Astrocyte of the cerebellum (primary cell): Measurements from ENCODE around the gene SMCHD1.

ENCODE experiments used
- DNase-seq: peaks from one replicate; pipeline ENCODE4 v3.0.0-alpha.2; 2011; ENCODE audit warnings: low read depth
- H3K4me3 ChIP-seq: 2 replicates; pipeline ENCODE4 v1.5.1; 2011; ENCODE audit warnings: mild to moderate bottlenecking, low read depth, low read length, moderate library complexity
- in situ Hi-C: cut with HindIII; loops from 2 replicates; pipeline ENCODE4 v1.10.0; 2017; ENCODE audit warnings: low sequenced_read_pairs
- TF ChIP-seq, protein P1 (sequence below): IDR thresholded peaks from 2 replicates; pipeline ENCODE4 v1.5.1; 2012; ENCODE audit warnings: low read length, low read depth, moderate library complexity, mild to moderate bottlenecking; ENCODE audit errors: missing control alignments

Gene SMCHD1

DNA sequence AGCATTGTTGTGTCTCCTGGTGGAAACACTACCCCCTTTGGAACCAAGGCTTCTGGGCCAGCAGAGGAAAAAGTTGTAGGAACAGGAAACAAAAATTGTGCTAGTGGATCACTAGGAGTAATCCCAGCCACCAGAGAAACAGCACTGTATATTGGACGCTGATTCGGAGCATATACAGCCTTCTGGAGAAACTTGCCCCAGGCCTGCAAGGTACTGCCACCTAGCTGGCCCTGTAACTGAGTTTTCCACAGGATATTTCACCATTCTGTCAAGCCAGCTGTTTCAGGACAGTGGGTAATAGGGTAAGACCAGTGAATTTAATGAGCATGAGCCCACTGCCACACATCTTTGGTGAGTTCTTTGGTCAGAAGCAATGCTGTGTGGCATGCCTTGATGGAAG is 166.2 kb downstream of the SMCHD1 start:
- in situ Hi-C loops, result no loop called here

DNA sequence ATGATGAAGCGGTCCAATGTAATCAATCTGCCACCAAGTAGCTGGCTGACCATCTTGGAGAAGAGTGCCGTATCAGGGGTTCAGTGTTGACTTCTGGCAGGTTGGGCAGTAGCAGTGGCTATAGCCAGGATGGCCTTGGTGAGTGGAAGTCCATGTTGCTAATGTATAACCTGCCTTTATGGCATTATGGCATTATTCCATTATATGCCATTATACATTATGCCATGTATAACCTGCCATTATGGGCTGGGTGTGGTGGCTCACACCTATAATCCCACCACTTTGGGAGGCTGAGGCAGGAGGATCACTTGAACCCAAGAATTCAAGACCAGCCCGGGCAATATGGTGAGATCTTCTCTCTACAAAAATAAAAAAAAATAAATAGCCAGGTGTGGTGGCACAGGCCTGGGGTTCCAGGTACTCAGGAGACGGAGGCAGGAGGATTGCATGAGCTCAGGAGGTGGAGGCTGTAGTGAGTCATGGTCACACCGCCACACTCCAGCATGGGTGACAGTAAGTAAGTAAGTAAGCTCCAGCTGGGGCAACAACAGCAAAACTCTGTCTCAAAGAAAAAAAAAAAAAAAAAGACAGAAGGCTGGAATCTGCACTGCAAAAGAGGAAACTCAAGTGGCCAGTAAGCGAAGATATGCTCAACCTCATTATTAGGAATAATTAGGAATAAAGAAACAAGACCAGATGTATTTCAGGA is 166.8 kb downstream of the SMCHD1 start:
- no peak for DNase-seq
- no peak overlapping the region for H3K4me3 ChIP-seq
- TF ChIP-seq, protein P1, sequence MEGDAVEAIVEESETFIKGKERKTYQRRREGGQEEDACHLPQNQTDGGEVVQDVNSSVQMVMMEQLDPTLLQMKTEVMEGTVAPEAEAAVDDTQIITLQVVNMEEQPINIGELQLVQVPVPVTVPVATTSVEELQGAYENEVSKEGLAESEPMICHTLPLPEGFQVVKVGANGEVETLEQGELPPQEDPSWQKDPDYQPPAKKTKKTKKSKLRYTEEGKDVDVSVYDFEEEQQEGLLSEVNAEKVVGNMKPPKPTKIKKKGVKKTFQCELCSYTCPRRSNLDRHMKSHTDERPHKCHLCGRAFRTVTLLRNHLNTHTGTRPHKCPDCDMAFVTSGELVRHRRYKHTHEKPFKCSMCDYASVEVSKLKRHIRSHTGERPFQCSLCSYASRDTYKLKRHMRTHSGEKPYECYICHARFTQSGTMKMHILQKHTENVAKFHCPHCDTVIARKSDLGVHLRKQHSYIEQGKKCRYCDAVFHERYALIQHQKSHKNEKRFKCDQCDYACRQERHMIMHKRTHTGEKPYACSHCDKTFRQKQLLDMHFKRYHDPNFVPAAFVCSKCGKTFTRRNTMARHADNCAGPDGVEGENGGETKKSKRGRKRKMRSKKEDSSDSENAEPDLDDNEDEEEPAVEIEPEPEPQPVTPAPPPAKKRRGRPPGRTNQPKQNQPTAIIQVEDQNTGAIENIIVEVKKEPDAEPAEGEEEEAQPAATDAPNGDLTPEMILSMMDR, result no peak
- in situ Hi-C loops, result no loop called here

More for the DNA sequence above, 166.2 kb downstream of the SMCHD1 start:
- DNase-seq, result no peak
- TF ChIP-seq, protein P1, result no peak
- H3K4me3 ChIP-seq, result no peak overlapping the region

DNA sequence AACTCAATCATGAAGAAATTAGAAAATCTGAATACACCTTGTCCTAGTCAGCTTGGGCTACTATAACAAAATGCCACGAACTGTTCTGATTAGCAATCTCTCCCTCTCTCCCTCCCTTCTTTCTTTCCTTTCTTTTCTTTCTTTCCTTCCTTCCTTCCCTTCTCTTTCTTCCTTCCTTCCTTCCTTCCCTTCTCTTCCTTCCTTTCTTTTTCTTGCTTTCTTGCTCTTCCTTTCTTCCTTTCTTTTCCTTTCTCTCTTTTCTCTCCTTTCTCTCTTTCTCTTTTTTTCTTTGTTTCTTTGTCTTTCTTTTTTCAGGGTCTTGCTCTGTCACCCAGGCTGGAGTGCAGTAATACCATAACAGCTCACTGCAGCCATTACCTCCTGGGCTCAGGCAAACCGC is 167.7 kb downstream of the SMCHD1 start:
- no peak overlapping the region for H3K4me3 ChIP-seq
- DNase-seq, result no peak
- TF ChIP-seq, protein P1, result no peak
- in situ Hi-C loops, result no loop called here

DNA sequence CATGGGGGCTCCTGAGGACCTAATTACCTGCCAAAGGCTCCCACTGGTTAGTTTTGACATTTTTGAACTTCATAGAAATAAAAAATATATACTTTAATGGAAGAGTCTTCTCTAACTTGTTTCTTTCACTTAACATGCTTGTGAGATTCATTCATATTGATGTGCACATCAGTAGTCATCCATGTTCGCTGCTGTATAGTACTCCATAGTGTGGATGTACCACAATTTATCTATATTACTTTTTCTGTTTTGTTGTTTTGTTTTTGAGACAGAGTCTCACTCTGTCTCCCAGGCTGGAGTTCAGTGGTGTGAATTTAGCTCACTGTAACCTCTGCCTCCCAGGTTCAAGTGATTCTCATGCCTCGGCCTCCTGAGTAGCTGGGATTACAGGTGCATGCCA is 168.4 kb downstream of the SMCHD1 start:
- DNase-seq, result no peak
- no peak overlapping the region for H3K4me3 ChIP-seq
- in situ Hi-C loops, result no loop called here
- TF ChIP-seq, protein P1, result no peak

DNA sequence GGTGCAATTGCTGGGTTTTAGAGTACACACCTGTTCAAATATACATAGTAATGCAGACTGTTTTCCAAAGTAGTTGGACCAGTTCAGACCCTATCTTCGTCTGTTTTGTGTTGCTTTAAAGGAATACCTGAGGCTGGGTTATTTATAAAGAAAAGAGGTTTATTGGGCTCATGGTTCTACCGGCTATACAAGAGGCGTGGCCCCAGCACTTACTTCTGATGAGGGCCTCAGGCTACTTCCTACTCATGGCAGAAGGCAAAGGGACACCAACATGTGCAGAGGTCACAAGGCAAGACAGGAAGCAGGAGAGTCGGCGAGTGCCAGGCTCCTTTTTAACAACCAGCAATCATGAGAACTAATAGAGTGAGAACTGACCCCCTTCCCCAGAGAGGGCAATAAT is 169.3 kb downstream of the SMCHD1 start:
- TF ChIP-seq, protein P1, result no peak
- H3K4me3 ChIP-seq, result no peak overlapping the region
- in situ Hi-C loops, result loop anchor here (5.0 kb wide), 1 partner anchor 92 kb away; no protein-coding TSS in a partner anchor
- no peak for DNase-seq

DNA sequence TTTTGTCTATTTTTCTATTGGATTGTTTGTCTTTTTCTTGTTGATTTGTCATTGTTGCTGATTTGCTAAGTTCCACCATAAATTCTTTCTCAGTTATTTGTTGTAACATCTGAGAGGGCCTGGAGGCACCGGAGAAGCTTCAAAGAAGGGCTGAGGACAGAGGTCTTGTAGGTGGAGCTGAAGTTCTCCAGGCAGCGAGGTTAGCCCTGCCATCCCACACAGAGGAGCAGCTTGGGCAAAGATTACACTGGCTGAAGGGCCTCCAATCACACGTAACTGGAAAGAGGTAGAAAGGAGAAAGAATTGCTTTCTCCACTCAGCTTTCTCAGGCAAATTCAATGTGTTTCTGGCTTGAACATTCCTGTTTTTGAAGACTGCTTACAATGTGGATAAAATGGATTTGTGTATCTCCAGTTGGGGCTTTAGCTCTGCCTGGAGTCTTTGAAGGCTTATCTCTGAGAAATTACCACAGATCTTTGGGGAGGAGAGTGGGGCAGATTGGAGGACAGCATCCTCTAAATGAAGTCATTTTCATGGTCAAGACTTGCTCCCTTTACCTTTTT is 170.2 kb downstream of the SMCHD1 start:
- in situ Hi-C loops, result loop anchor here (5.0 kb wide), 1 partner anchor 92 kb away; no protein-coding TSS in a partner anchor
- no peak overlapping the region for H3K4me3 ChIP-seq
- no peak for DNase-seq
- TF ChIP-seq, protein P1, result no peak
